ENCODE results near the gene MAD1L1. TPM values are rescaled to one million over a fixed set of nuclear protein-coding genes. Genes with fewer than 3 reads are reported as not detected.

MAD1L1 gene
- total and polyA plus RNA-seq, 2 donors (not counting 3 experiments of a cell fraction or from before 2014, with no cell fraction given) = 34.1 to 42.3 TPM

DNA sequence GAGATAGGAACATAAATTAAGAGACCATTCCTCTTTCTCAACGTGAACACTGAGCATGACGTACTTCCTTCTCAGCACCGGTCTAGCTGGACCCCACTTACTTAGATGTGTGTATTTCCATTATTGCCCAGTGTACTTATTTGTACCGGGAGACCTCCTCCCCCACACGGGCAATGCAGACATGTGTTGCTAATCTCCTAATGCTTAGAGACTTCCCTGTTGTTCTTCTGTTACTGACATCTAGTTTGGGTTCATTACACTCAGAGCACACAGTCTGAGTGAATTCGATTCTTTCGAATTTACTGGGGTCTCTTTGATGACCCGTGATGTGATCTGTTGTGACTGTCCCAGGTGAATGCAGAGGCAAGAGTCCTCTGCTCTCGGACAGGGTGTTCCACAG, 260.0 kb downstream of the MAD1L1 start:
- Histone ChIP-seq H3K4me2 (ENCODE audit: insufficient read depth, low read length) (no peak overlapping the region), H3K36me3 (ENCODE audit: control insufficient read depth in 2 of 2, extremely low read depth in 1 of 2, insufficient read depth in 2 of 2, low read length in 2 of 2) (no peaks in the 10 kb centered on the region), H3K27me3 (ENCODE audit: control insufficient read depth in 2 of 2, insufficient read depth in 2 of 2, low read length in 2 of 2) (no peaks in the 10 kb centered on the region), H3K27ac (ENCODE audit: insufficient read depth, low read depth, low read length) (no peak overlapping the region), H3K9ac (replicated peaks; ENCODE audit: extremely low read depth, insufficient read depth, low read length) (no peak overlapping the region), H3K9me3 (replicated peaks; ENCODE audit: control insufficient read depth, insufficient read depth, low read length) (no peaks in the 10 kb centered on the region), H3K4me3 (replicated peaks in 1 of 3; ENCODE audit: insufficient read depth in 1 of 3, low read depth in 1 of 3, low read length in 3 of 3) (no peak overlapping the region), H3K4me1 (ENCODE audit: control insufficient read depth, extremely low read depth, insufficient read depth, low read length) (no peaks in the 10 kb centered on the region), H2AFZ (ENCODE audit: low read depth, low read length) (no peak overlapping the region), H4K20me1 (replicated peaks; ENCODE audit: control insufficient read depth, extremely low read depth, insufficient read depth, low read length) (no peaks in the 10 kb centered on the region), H3K79me2 (ENCODE audit: control insufficient read depth, insufficient read depth, low read length) (no peaks in the 10 kb centered on the region), H3K9me1 (replicated peaks; ENCODE audit: control insufficient read depth, extremely low read depth, insufficient read depth, low read length) (no peaks in the 10 kb centered on the region)
- TF ChIP-seq JUN (IDR thresholded peaks at IDR 0.05; ENCODE audit: borderline replicate concordance, insufficient read depth, insufficient read length, low read depth) (no peak), EZH2 (IDR thresholded peaks at IDR 0.05; ENCODE audit: borderline replicate concordance, low read depth, low read length, severe bottlenecking) (no peak), MYC (IDR thresholded peaks at IDR 0.05; ENCODE audit: low read depth, low read length) (no peak), POLR2A (IDR thresholded peaks at IDR 0.05; ENCODE audit: low read depth, low read length) (no peak), FOS (IDR thresholded peaks at IDR 0.05; ENCODE audit: borderline replicate concordance, insufficient read depth, low read length) (no peak), CTCF (IDR thresholded peaks at IDR 0.05; ENCODE audit: extremely low read depth in 1 of 2, insufficient read depth in 1 of 2, low read depth in 1 of 2, low read length in 2 of 2) (no peak), GATA2 (IDR thresholded peaks at IDR 0.05; ENCODE audit: insufficient read depth, insufficient read length, low read depth, low read length) (no peak), POLR2AphosphoS5 (IDR thresholded peaks at IDR 0.05; ENCODE audit: insufficient read depth, low read depth, low read length) (no peak)
- TF ChIP-seq, protein P1, sequence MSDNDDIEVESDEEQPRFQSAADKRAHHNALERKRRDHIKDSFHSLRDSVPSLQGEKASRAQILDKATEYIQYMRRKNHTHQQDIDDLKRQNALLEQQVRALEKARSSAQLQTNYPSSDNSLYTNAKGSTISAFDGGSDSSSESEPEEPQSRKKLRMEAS (IDR thresholded peaks at IDR 0.05; ENCODE audit: insufficient read depth, insufficient read length) = no peak
- DNase-seq (ENCODE audit: low read depth, low spot score) (no peak), FAIRE-seq (no peak)
- BruUV-seq (replicated peaks) = no TSS peak
- POLR2A ChIA-PET = no interaction called here
- intact Hi-C loops (cut with micrococcal nuclease) (no loop called here), dilution Hi-C loops (cut with MboI; ENCODE audit: extremely low pct_ligation_motif_present, low sequenced_read_pairs) (no loop called here)
- CTCF ChIA-PET = no interaction called here
